Measurements from ENCODE around the gene UVSSA.
"Not testable (repeated sequence)": the region's sequence is repeated elsewhere in the genome, so short reads cannot be mapped to it uniquely, and the experiment has no call there.

Gene UVSSA

DNA sequence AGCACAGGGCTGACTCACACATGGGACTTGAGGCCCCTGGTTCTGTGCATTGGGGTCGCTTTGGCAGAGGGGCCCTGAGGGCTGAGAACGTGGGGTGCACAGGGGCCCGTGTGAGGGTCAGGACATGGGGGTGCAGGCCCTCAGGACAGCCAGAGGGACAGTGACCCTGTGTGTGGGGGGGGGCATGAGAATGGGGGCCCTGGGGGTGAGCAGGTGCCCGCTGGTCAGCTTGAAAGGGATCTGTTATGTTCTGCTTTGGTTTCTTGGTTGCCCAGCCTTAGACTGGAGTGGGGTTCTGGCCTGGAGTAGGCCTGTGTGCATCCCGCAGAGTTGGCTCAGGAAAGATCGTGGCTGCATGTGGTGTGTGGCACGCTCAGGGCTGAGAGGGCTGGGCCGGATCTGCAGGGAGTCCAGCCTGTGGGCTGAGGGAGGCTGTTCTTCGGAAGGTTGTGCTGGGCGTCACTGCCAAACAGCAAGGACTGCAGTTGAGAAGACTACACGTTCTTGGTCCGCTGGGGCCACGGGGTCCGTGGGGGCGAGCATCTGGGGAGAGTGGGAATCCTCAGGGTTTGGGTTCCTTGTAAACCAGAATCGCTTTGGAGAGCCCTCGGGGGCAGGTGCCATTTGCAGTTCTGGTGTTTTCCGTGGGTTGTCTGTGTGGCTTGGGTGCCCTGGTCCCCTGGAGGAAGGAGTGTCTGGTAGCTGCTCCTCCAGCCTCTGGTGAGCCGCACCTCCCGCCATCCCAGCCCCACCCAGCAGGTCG lies 15.2 kb upstream of the UVSSA start:
- no peak for DNase-seq (ENCODE audit: low read depth)

DNA sequence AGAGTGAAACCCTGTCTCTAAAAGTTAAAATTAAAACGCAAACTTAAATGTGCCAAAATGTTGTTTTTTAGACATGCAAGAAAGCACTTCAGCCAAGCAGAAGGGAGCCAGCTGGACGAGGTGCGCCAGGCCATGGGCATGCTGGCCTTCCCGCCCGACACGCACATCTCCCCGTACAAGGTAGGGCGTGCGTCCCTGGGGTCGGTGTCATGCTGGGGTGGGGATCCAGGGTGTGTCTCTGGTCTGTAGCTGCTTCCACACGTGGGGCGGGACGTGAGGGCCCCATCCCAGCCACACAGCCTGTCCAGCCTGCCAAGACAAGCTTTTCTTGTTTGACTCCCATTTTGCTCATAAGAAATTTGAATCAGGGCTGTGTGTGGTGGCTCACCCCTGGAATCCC lies 14.3 kb upstream of the UVSSA start:
- DNase-seq (ENCODE audit: low read depth) = no peak

DNA sequence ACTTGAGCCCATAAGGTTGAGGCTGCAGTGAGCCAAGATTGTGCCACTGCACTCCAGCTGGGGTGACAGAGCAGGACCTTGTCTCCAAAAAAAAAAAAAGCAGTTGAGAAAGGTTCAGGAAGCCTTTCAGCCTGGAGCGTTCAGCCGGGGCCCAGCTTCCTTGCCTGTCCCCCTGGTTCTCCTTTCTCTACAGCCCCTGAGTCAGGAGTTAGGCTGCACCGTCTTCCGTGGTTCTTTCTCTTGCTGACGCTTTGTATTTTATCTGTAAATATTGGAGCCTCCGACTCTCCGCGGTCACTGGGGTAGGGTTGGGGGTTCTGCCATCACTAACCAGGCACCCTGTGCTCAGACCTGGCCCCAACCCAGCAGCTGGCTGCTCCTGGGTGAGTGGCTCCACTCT lies 13.8 kb upstream of the UVSSA start:
- no peak for DNase-seq (ENCODE audit: low read depth)

DNA sequence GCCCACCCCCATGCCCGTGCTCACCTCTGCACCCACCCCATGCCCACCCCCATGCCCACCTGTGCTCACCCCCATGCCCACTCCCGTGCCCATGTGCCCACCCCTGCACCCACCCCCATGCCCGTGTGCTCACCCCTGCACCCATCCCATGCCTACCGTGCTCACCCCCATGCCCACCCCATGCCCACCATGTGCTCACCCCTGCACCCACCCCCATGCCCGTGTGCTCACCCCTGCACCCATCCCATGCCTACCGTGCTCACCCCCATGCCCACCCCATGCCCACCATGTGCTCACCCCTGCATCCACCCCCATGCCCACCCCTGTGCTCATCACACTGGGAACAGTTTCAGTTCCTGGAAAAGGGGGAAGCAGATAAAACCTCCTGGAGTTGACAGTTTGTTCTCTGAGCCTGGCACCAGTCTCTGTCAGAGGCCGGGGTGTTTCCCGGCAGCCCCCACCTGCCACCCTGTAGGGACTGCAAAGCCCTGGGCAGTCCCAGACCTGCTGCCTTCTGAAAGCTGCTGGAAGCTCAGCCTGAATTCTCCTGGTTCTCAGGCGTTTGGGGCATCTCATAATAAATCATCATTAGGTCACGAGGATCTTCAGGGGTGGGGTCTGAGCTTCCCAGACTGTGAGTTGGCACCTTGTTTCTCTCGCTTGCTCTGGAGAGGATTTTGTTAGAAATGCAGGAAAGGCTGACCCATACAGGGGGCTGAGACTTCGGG lies 13.0 kb upstream of the UVSSA start:
- DNase-seq (ENCODE audit: low read depth) = not testable (repeated sequence)

DNA sequence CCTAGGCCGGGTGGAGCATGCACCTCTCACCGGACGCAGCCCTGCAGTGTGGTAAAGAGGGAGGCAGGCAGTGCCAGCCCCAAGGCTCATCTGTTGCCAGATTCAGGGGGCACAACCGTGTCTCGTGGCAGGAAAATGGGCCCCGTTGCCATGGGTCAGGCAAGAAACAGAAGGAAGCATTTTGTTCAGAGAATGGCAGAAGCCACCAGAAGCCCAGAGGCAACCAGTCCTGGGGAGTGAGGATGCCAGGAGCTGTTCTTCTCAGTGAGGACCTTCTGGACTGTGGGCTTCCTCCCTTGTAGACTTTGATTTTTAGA lies 12.5 kb upstream of the UVSSA start:
- no peak for DNase-seq (ENCODE audit: low read depth)

DNA sequence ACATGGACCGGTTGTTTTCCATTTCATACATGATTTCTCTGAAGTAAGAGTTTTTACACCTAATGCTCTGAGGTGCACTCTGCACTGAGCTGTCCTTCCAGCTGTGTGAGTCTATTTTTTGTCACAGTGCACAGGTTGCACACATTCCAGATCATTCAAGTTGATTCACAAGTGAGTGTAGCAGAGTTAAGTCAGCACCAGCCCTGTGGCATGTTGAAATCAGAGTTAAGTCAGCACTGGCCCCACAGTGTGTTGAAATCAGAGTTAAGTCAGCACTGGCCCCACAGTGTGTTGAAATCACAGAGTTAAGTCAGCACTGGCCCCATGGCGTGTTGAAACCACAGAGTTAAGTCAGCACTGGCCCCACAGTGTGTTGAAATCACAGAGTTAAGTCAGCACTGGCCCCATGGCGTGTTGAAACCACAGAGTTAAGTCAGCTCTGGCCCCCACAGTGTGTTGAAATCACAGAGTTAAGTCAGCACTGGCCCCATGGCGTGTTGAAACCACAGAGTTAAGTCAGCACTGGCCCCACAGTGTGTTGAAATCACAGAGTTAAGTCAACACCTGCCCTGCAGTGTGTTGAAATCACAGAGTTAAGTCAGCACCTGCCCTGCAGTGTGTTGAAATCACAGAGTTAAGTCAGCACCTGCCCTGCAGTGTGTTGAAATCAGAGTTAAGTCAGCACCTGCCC lies 11.7 kb upstream of the UVSSA start:
- not testable (repeated sequence) for DNase-seq (ENCODE audit: low read depth)

DNA sequence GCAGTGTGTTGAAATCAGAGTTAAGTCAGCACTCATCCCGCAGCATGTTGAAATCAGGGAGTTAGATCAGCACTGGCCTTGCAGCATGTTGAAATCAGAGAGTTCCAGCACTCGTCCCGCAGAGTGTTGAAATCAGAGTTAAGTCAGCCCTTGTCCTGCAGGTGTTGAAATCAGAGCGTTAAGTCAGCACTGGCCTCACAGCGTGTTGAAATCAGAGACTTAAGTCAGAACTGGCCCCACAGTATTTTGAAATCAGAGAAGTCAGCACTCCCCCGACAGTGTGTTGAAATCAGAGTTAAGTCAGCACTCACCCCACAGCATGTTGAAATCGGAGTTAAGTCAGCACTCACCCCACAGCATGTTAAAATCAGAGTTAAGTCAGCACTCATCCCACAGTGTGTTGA lies 10.9 kb upstream of the UVSSA start:
- no peak for DNase-seq (ENCODE audit: low read depth)

DNA sequence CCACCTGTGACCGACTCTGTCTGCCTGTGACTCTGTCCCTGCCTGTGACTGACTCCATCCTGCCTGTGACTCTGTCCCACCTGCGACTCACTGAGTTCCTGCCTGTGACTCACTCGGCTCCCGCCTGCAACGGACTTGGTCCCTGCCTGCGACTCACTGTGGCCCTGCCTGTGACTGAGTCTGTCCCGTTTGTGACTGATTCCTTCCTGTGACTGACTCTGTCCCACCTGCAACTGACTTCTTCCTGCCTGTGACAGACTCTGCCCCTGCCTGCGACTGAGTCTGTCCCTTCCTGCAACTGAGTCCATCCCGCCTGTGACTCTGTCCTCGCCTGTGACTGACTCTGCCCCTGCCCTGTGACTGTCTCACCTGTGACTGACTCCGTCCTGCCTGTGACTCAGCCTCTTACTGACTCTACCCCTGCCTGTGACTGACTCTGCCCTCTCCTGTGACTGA lies 9.6 kb upstream of the UVSSA start:
- peak; percentile 19 for DNase-seq (ENCODE audit: low read depth)

DNA sequence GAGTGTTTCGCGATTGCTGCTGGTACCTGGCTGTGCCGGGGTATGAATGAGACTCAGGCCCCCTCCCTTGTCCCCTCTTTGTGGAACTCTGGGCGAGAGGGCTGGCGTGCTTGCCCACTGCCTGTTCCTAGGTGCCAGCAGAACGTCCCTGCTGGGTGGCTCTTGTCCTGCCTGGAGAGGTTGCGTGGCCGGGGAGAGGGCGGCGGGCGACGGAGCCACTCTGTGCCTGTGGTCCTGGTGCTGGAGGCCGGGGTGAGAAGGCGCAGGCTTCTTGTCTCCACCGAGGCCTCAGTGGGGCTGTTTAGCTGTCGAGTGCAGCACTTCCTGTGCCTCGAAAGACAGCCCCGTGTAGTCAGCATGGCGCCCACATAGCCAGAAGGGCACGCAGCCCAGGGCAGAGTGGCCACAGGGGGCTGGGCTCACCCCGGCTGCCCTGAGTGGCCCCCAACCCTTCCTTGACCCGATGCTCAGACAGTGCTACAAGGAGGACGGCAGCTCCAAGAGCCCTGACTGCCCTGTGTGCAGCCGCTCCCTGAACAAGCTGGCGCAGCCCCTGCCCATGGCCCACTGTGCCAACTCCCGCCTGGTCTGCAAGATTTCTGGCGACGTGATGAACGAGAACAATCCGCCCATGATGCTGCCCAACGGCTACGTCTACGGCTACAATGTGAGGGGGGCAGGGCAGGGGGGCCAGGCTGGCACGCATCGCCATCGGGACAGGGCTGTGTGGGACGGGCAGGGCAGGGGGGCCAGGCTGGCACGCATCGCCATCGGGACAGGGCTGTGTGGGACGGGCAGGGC lies 8.9 kb upstream of the UVSSA start:
- no peak for DNase-seq (ENCODE audit: low read depth)

DNA sequence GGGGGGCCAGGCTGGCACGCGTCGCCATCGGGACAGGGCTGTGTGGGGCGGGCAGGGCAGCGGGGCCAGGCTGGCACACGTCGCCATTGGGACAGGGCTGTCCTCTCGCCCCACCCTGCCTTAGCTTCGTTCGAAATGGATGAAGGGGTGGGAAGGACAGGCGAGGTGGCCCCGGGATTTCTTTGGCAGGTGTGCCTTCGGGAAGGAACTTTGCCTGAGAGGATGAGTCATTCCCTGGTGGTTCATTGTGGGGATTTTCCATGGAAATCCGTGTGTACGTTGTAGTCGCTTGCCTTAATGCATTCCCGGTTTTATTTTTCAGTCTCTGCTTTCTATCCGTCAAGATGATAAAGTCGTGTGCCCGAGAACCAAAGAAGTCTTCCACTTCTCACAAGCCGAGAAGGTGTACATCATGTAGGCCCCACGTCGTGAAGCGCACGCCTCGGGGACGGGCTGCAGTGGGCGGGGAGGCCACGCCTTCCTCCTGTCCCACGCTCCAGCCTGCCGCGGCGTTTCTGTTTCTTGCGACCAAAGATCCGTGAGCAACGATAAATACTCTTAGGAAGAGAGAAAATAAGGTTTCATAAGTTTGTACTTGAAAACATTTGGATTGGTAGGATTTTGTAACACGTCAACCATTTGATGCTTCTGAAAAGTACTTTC lies 8.1 kb upstream of the UVSSA start:
- no peak for DNase-seq (ENCODE audit: low read depth)

DNA sequence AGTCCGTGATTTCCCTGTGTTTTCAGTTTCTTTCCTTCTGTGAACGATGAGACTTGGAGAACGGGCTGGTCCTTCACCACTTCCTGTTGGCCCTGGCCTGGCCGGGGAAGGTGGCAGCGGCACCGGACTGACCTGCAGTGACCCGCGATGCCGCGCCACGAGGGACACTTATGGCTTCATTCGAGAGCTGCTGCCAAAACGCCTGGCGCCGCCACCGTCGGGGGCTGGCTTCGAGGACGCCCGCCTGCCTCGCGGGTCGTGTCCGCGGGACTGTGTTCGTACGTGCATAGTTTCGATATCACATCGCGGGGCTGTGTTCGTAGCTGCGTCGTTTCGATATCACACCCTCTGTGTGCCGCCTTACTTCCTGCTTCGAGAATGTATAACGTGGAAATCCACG lies 7.5 kb upstream of the UVSSA start:
- DNase-seq (ENCODE audit: low read depth) = no peak

DNA sequence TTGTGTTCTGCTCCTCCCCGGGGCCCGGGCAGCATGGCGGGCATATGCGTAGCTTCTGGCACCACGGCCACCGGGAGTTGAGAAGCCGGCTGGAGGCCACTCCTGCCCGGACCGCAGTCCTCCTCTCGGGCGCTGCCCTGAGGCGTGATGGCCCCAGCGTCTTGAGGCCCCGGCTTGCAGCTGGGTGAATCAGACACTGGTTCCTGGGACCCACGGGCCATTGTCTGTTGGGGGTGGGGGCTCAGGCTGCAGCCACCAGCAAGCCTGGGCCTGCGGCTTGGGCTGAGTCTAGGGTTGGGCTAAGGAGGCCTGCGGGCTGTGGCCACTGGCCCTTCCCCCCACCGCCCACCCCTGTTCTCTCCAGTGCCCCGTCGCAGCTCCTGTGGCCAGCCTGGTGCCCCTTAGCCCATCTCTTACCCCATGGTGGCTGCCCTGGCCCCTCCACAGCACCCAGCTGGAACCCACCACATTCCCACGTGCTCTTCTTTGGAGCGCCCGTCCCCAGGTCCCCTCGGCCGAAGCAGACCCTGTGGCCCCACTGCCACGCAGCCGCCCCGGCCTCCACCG lies 6.7 kb upstream of the UVSSA start:
- DNase-seq (ENCODE audit: low read depth) = no peak

DNA sequence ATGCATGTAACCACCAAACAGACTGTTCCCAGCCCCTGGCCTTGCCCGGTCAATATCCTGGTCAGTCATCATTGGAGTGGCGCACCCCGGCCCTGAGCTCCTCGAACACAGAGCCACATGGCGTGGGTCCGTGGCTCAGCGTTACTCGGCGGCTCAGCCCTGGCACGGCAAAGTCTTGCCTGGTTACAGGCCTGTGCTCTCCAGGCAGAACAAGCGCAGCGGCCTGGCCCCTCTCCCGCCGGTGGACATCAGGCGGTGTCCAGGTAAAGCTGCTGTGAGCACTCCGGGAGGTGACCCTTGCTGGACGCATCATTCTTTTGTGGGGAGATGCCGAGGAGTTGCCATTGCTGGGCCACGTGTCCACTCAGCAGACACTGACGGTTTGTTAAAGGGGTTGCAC lies 6.1 kb upstream of the UVSSA start:
- no peak for DNase-seq (ENCODE audit: low read depth)

DNA sequence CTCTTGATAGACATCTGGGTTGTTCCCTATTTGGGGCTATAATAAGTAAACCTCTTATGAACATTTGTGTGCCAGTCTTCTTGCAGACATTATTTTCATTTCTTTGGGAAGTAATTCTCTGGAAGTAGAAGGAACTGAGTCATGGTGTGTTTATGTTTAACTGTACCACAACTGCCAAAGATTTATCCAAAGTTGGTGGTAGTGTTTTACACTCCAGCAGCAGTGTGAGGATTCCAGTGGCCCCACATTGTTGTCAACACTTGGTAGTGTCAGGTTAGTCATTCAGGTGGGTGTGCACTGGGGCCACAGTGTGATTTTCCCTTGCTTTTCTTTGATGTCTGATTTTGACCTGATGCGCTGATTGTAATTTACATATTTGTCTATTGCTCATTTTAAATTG lies 5.0 kb upstream of the UVSSA start:
- no peak for DNase-seq (ENCODE audit: low read depth)

DNA sequence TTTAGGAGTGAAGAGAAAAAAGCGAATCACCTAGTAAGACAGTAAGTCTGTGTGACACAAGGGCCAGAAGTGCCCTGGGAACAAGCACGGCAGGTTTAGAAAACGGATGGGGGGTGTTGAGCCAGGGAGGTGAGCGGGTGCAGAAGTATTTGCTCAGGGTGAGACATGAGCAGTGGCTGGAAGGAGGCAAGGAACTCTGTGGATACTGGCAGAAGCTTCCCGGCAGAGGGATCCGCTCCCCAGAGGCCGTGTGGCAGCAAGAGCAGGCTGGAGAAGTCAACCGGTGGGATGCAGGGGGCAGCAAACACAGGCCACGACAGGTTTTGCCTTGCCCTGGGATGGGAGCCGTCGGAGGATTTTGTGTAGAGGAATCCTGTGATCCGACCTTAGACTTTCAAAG lies 2.3 kb upstream of the UVSSA start:
- no peak for DNase-seq (ENCODE audit: low read depth)

DNA sequence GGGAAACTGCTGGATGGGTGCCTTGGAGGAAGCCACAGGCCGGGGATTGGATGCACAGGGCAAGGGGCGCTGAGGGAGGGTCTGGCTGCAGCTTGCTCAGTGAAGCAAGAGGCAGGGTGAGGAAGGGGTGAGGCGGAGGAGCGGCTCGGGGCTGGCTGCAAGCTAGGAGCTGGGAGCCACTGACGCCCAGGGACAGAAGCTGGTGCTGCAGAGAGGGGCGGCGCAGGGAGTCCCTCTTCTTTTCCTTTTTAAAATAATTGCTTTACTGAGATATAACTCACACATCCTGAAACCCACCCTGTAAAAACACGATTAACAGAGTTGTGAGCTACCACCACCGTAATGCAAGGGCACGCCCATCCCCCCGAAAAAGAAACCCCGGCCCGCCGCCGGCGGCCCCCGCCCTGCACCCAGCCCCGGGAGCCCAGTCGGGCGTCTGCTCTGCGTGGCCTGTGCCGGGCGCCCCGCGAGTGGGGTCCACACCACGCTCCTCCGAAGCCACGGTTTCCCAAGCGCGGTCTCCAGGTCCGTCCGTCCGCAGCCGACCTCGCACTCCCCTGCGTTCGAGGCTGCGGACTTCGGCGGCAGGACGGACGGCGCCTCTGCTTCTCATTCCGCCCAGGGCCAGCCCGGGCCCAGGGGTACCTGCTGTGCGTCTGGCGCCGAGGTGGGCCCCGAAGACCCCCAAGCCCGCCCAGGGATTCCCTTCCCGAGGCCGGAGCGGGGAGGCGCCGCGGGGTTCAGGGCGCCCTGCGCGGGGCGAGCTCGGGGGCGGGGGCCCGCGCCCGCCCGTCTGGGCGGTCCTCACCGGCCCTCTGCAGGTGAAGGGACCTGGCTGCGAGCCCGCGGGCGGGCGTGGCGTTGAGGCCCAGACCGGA lies 866 bp upstream of the UVSSA start:
- DNase-seq (ENCODE audit: low read depth) = peak; percentile 17

DNA sequence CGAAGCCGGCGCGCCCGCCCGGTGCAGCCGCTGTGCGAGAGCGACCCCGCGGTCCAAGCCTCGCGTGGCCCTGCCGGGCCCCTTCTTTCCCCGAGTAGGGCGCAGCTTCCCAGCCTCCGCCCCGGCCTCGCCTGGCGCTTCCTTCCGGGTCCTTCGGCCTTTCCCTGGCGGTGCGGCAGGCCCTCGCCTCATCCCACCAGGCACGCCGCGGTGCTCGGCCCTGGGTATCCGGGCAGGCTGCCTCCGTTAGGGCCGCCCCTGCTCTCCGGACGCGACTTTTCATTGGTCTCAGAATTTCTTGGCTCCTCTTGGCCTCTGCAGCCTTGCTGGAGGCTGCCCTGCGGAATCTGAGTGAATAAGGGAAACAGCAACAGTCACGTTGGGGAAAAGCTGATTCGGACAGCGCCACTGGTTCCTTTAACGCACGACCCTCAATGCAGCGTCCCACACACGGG lies 429 bp downstream of the UVSSA start:
- DNase-seq (ENCODE audit: low read depth) = peak; percentile 27

DNA sequence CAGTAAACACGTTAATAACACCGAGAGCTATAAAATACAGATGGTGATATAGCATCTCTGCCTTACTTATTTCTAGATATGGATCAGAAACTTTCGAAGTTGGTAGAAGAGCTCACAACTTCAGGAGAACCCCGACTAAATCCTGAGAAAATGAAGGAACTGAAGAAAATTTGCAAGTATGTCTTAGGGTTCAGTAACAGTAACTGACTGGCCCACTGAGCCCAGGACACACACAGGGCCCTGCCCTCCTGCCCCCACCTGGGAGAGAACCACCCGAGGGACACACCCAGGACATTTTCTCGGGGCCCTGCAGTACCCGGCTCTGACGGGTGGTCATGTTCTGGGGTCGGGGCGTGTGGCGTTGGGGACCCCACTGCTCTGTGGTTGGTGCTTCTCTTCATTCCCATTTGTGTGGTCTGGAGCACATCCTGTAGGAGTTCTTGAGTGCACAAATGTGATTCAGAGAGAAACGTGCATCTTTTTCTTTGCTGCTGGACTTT lies 1.1 kb downstream of the UVSSA start:
- no peak for DNase-seq (ENCODE audit: low read depth)

DNA sequence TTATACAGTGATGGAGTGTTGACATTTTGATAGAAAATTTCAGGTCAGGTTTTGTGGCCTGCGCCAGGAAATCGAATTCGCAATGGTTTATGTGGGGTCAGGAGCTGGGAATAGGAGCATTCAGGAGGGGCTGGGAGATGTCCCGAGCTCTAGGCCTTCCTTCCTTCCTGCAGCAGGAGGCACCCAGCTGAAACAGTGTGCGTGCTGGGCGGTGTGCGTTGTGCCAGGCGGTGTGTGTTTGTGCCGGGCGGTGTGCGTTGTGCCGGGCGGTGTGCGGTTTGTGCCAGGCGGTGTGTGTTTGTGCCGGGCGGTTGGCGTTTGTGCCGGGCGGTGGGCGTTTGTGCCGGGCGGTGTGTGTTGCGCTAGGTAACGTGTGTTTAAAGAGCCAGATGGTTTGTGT lies 1.7 kb downstream of the UVSSA start:
- no peak for DNase-seq (ENCODE audit: low read depth)

All from activated gamma-delta T cell treated with anti-CD3 and anti-CD28 coated beads, Interleukin-2, amount 50 U/mL, for 16 hours (primary cell).